Endometrial microvascular endothelial cells (primary cell): ENCODE results near the gene SSBP3. TPM values are rescaled to one million over a fixed set of nuclear protein-coding genes. Genes with fewer than 3 reads are reported as not detected.

ENCODE experiments used
- in situ Hi-C: cut with HindIII; loops from 2 replicates; pipeline ENCODE4 v1.10.0; 2017; ENCODE audit warnings: low sequenced_read_pairs, low pct_unique_long_range_greater_than_20kb; ENCODE audit errors: inconsistent ontology term
- total RNA-seq: library from RNA; depleted of rRNA; stranded (reverse); fragments of >200 nt; gene quantifications from one replicate; pipeline ENCODE4 v1.2.3, GENCODE V29; 2015; ENCODE audit errors: inconsistent ontology term

SSBP3 gene
- total RNA-seq, 1 donor from 2014 or later, result 32.1 TPM

DNA sequence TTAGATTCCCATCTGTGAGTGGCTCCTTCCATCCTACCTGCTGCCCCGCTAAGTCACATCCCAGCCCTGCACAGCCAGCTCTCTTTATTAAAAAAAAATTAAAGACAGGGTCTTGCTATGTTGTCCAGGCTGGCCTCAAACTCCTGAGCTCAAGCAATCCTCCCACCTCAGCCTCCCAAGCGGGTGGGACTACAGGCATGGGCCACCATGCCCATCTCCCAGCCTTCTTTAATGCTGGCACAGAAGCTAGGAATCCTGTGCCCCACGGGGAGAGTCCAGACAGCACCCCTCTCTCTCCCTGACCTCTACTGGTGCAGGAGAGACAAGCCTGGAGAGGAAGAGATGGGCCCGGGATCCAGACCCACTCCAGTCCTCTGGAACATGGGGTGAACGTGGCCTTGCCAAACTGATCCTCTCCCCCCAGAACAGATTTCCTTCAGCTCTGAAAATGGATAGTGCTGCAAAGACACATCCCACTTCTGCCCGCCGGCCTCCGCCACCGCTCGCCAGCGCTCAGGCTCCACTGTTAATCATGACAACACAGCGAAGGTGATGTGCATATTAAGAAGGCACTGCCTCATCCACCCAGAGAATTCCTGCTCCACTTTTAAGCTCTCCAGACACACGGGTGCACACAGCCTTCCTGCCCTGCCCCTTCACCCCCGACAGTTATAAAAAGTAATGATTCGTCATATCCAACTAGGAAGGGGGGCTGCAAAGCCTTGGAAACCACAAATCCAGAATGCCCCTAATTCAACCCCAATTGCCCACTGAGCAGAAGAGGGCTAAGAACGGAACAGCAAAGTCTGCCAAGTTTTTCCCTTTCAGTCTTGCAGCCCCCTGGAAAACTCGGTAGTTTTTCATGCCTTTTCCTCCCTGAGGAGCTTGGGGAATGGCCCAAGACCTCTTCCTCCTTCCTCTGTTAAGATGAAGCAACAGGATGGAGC, 138.1 kb downstream of the SSBP3 start:
- in situ Hi-C loops, result no loop called here

DNA sequence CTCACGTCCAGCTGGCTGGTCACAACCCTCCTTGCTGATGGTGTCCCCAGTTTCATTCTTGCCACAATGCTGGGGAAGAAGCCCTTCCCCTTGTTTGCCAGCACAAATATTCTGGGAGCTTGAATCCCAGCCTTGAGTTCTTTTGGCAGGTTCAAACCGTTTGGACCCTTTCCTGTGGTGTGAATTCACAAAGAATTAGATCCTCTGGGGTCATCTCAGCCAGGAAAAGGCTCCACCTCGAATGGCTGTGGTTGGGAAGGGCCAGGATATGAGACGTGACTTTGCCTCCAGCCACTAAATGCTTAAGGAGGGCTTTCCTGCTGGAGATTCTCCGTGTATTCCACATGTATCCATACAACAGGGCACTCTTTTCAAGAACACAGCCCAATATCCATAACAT, 139.3 kb downstream of the SSBP3 start:
- in situ Hi-C loops, result no loop called here

DNA sequence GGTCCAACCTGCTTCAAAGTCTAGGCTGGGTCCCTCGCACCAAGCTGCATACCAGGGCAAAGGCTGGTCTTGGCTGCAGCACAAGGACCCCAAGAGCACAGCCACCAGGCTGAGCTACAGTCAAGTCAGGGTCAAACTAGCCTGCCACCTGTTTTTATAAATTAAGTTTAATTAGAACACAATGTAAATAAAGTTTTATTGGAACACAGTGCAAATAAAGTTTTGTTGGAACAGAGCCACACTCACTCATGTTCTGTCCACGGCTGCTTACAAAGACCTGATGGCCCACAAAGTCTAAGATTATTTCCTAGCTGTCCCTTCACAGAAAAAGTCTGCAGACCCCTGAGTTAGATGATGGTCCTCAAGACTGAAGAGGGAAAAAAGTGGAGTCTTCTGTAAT, 140.0 kb downstream of the SSBP3 start:
- in situ Hi-C loops, result no loop called here

- in situ Hi-C loops, result no loop called here
These were observed 140.5 kb downstream of the SSBP3 start for GRCh38 chr1:54265659-54266058.

DNA sequence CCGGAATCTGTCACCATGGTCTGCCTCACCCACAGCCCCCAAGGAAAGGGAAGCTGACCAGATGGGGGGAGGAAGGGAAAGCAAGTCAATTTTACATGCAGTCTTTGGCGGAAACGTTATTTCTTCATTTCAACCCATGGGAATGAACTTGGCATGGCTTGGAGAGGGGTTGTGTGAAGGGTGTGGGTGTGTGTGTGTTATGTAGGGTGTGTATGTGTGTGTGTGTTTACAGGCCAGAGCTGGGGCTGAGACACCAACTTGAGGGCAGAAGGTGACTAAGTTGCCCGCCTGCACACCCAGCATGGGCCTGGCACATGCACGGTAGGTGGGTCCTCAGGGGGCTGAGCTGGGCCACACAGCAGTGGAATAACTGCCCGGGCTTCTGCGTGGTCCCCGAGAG, 141.1 kb downstream of the SSBP3 start:
- in situ Hi-C loops, result no loop called here

DNA sequence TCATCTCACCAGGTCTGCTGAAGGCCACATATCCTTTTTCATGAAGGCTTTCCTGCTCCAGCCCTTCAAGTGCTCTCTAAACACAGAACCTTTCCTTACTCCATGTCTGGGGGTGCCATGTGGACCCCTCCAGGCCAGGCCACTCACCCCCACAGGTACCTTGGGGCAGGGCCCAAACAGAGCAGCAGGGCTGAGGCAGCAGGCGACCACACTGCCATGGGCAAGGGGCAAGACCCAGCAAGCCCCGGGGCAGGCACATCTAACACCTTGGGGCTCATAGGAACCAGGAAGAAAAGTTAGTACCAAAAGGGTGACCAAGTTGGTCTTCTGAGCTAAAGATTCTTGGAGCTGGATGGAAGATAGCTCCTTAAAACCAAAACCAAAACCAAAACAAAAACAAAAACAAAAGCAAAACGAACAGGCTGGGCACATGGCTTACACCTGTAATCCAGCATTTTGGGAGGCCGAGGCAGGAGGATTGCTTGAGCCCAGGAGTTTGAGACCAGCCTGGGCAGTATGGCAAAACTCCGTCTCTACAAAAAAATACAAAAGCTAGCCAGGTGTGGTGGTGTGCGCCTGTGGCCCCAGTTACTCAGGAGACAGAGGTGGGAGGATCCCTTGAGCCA, 142.5 kb downstream of the SSBP3 start:
- in situ Hi-C loops, result no loop called here

DNA sequence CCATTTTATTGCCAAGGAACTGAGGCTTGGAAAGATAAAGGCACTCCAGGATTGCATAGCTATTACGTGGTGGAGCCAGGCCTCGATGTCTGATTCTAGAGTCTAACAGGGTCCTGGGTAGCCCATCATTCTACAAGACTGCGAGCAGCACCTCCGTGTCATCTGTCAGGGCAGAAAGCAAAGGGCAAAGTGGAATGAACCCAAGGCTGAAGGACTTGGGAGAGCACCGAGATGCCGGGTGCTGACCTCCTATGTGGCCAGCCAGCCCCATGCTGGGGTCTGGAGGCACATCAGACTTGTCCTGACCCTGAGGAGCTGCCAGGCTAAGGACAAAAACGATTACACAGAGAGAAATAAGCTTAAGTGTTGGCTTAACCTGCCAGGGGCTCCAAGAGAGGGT, 143.9 kb downstream of the SSBP3 start:
- in situ Hi-C loops, result no loop called here

GRCh38 chr1:54260810-54261209, 145.4 kb downstream of the SSBP3 start:
- in situ Hi-C loops, result no loop called here

- in situ Hi-C loops, result no loop called here
These were observed 146.6 kb downstream of the SSBP3 start for GRCh38 chr1:54259546-54260140.

- in situ Hi-C loops, result no loop called here
These were observed 148.3 kb downstream of the SSBP3 start for GRCh38 chr1:54257876-54258275.

GRCh38 chr1:54257346-54257620, 148.9 kb downstream of the SSBP3 start:
- in situ Hi-C loops, result no loop called here

GRCh38 chr1:54256522-54257345, 149.5 kb downstream of the SSBP3 start:
- in situ Hi-C loops, result no loop called here

- in situ Hi-C loops, result no loop called here
These were observed 151.0 kb downstream of the SSBP3 start for GRCh38 chr1:54255026-54255702.

- in situ Hi-C loops, result no loop called here
These were observed 152.1 kb downstream of the SSBP3 start for GRCh38 chr1:54254055-54254454.

- in situ Hi-C loops, result no loop called here
These were observed 152.7 kb downstream of the SSBP3 start for GRCh38 chr1:54253480-54253879.

- in situ Hi-C loops, result no loop called here
These were observed 153.7 kb downstream of the SSBP3 start for GRCh38 chr1:54252371-54252936.

- in situ Hi-C loops, result no loop called here
These were observed 155.5 kb downstream of the SSBP3 start for GRCh38 chr1:54250670-54251069.

GRCh38 chr1:54249819-54250435, 156.3 kb downstream of the SSBP3 start:
- in situ Hi-C loops, result no loop called here
